ENCODE results near the gene SPACA1. TPM values are rescaled to one million over a fixed set of nuclear protein-coding genes. Genes with fewer than 3 reads are reported as not detected.

Gene SPACA1
- total RNA-seq, 3 donors from 2014 or later: not detected

DNA sequence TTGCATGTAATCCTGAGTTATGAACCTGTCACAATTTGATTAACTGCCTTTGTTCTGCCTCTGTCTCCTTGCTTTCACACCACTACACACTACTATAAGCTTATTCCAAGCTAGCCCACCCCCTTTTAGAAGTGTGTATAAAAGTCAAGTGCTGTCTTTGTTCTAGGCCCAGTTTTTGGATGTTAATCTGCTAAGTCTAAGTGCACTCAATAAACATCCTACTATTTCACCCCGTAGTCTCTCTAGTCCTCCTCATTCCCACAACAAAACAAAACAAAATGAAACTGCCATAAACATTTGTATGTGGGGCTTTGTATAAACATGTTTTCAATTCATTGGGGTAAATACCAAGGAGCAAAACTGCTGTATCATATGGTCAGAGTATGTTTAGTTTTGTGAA, 16.1 kb upstream of the SPACA1 start:
- no peaks in the 10 kb centered on the region for H3K4me1 ChIP-seq
- H3K27me3 ChIP-seq: no peaks in the 10 kb centered on the region
- no peak for DNase-seq (ENCODE audit: low spot score in 2 of 2)
- TF ChIP-seq POLR2AphosphoS5 (IDR thresholded peaks at IDR 0.05): no peak
- no peak for TF ChIP-seq POLR2A (IDR thresholded peaks at IDR 0.05)
- TF ChIP-seq, protein P1, sequence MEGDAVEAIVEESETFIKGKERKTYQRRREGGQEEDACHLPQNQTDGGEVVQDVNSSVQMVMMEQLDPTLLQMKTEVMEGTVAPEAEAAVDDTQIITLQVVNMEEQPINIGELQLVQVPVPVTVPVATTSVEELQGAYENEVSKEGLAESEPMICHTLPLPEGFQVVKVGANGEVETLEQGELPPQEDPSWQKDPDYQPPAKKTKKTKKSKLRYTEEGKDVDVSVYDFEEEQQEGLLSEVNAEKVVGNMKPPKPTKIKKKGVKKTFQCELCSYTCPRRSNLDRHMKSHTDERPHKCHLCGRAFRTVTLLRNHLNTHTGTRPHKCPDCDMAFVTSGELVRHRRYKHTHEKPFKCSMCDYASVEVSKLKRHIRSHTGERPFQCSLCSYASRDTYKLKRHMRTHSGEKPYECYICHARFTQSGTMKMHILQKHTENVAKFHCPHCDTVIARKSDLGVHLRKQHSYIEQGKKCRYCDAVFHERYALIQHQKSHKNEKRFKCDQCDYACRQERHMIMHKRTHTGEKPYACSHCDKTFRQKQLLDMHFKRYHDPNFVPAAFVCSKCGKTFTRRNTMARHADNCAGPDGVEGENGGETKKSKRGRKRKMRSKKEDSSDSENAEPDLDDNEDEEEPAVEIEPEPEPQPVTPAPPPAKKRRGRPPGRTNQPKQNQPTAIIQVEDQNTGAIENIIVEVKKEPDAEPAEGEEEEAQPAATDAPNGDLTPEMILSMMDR (IDR thresholded peaks at IDR 0.05): no peak
- H3K27ac ChIP-seq: no peak overlapping the region
- no peaks in the 10 kb centered on the region for H3K36me3 ChIP-seq
- H3K9me3 ChIP-seq: peaks cover 34 to 58% of the 10 kb centered on the region in 2 donors
- intact Hi-C loops (cut with DNase I; ENCODE audit: low total_unique reads): no loop called here
- H3K4me3 ChIP-seq: no peak overlapping the region

DNA sequence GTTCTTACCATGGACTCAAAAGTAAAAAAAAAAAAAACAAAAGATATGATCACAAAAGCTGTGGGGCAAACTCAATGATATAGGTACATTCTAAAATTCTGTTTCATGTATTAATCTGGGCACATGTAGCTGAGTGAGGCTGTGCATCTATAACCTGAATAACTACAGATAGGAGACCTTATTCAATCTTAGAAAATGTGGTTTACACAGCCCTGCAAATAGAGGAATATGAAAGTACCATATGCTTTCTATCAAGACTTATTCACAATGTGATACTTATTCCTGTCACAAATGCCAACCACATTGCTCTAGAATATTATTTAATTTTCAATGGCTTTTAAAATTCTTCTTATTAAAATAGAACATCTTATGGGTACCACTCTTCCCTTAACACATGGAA, 3.1 kb upstream of the SPACA1 start:
- no peak overlapping the region for H3K27ac ChIP-seq
- TF ChIP-seq, protein P1 (IDR thresholded peaks at IDR 0.05): no peak
- TF ChIP-seq POLR2A (IDR thresholded peaks at IDR 0.05) (no peak), POLR2AphosphoS5 (IDR thresholded peaks at IDR 0.05) (no peak)
- intact Hi-C loops (cut with DNase I; ENCODE audit: low total_unique reads): no loop called here
- H3K9me3 ChIP-seq: peaks cover 6 to 7% of the 10 kb centered on the region in 2 donors
- DNase-seq (ENCODE audit: low spot score in 2 of 2): no peak
- no peak overlapping the region for H3K4me3 ChIP-seq
- no peaks in the 10 kb centered on the region for H3K36me3 ChIP-seq
- H3K4me1 ChIP-seq: no peaks in the 10 kb centered on the region
- H3K27me3 ChIP-seq: no peaks in the 10 kb centered on the region

DNA sequence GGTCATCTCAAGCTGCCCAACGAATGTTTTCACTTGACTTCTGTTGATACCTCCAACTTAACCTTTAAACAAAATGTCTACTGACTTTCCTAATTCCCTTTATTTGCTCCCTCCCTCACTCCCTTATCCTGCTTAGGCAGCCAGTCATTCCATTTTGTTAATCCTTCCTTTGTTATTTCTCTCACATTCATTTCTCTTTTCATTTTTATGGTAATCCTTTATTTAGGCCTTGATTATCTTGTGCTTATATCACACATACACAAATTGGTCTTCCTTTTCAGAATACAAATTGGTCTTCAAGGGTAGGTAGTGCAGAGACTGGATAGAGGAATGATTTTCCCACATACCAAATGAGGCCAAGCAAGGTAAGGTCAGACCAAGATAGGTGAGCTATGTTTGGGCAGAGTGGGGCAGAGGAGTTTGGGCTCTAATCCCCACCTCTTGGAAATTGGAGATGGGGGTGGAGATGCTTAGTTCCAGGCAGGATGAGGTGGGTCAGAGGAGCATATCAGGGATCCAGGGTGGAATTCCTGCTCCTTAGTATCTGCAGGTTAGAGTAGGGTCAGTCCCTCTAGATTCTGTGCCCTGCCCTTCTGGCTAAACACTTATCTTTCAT, 2.0 kb upstream of the SPACA1 start:
- Histone ChIP-seq H3K4me3 (no peak overlapping the region), H3K27me3 (no peaks in the 10 kb centered on the region), H3K36me3 (no peaks in the 10 kb centered on the region), H3K9me3 (peaks cover 6 to 7% of the 10 kb centered on the region in 2 donors), H3K27ac (no peak overlapping the region), H3K4me1 (no peaks in the 10 kb centered on the region)
- TF ChIP-seq POLR2AphosphoS5 (IDR thresholded peaks at IDR 0.05) (no peak), POLR2A (IDR thresholded peaks at IDR 0.05) (no peak)
- TF ChIP-seq, protein P1 (IDR thresholded peaks at IDR 0.05): no peak
- DNase-seq (ENCODE audit: low spot score in 2 of 2): no peak
- intact Hi-C loops (cut with DNase I; ENCODE audit: low total_unique reads): no loop called here

- peaks cover 6 to 7% of the 10 kb centered on the region in 2 donors for H3K9me3 ChIP-seq
- H3K4me3 ChIP-seq: no peak overlapping the region
- TF ChIP-seq POLR2AphosphoS5 (IDR thresholded peaks at IDR 0.05): no peak
- TF ChIP-seq, protein P1 (IDR thresholded peaks at IDR 0.05): no peak
- no peak for TF ChIP-seq POLR2A (IDR thresholded peaks at IDR 0.05)
Observed at GRCh38 chr6:88048578-88048977, 937 bp downstream of the SPACA1 start.

GRCh38 chr6:88050140-88050818, 2.6 kb downstream of the SPACA1 start:
- no peaks in the 10 kb centered on the region for H3K27me3 ChIP-seq
- intact Hi-C loops (cut with DNase I; ENCODE audit: low total_unique reads): no loop called here
- TF ChIP-seq, protein P1 (IDR thresholded peaks at IDR 0.05): no peak
- TF ChIP-seq POLR2AphosphoS5 (IDR thresholded peaks at IDR 0.05) (no peak), POLR2A (IDR thresholded peaks at IDR 0.05) (no peak)
- DNase-seq (ENCODE audit: low spot score in 2 of 2): no peak
- H3K4me3 ChIP-seq: no peak overlapping the region
- no peaks in the 10 kb centered on the region for H3K4me1 ChIP-seq
- no peaks in the 10 kb centered on the region for H3K36me3 ChIP-seq
- H3K27ac ChIP-seq: no peak overlapping the region
- peaks cover 6 to 7% of the 10 kb centered on the region in 2 donors for H3K9me3 ChIP-seq

More at GRCh38 chr6:88048578-88048977, 937 bp downstream of the SPACA1 start:
- no peaks in the 10 kb centered on the region for H3K36me3 ChIP-seq
- H3K27ac ChIP-seq: no peak overlapping the region
- no peaks in the 10 kb centered on the region for H3K27me3 ChIP-seq
- no peak for DNase-seq (ENCODE audit: low spot score in 2 of 2)
- H3K4me1 ChIP-seq: no peaks in the 10 kb centered on the region
- intact Hi-C loops (cut with DNase I; ENCODE audit: low total_unique reads): no loop called here
